ENCODE results near the gene TUBG1.

DNA sequence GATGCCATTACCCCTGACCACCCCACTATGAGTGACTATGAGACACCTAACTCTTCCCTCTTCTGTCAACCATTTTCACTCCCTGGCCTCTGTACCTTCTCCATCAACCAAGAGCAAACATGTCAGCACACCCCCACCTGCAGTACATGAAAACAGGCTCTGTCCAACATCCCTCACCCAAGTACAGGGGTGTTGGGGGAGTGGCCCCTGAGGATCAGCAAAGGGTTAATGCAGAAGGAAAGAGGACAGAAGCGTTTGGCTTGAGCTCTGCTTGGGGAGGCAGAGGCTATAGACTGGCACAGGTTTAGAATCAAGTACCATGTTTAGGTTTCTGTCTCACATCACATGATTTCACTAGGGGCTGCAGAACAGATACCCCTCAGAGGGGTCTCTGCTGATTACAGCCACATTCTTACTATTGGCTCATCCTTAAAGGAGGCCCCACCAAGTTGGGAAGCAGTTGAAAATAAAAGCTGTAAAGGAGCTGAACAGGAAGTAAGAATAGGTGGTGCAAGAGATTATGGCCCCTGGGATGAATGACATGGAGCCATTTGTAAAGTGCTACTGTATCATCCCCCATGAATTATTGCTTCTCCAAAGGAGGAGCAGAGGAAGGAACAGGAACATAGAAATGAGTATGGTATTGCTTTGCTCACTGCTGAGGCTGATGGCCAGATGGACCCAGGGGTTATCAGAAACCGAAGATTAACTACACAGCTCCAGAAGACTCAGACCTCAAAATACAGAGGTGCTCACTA, 29.5 kb upstream of the TUBG1 start:
- TF ChIP-seq CTCF (IDR thresholded peaks at IDR 0.05 in 4 of 5, conservative IDR thresholded peaks at IDR 0.05 in 1 of 5) (no peak), POLR2A (IDR thresholded peaks at IDR 0.05) (no peak)
